Large intestine (tissue), 3 donors: ENCODE results near the gene EPB41. TPM values are rescaled to one million over a fixed set of nuclear protein-coding genes. Genes with fewer than 3 reads are reported as not detected.

ENCODE experiments used
- DNase-seq, 2 donors: peaks; one replicate each; pipeline versions ENCODE4 v3.0.0 to v3.0.0-alpha.2; 2013
- H3K27ac ChIP-seq: one replicate; pipeline ENCODE4 v1.5.1; 2013; ENCODE audit warnings: low read length
- H3K27me3 ChIP-seq: 2 replicates; pipeline ENCODE4 v1.6.1; 2013; ENCODE audit warnings: low read length; ENCODE audit not compliant: control insufficient read depth, insufficient read depth
- H3K36me3 ChIP-seq: 2 replicates; pipeline ENCODE4 v1.6.1; 2013; ENCODE audit warnings: low read length; ENCODE audit not compliant: control insufficient read depth, insufficient read depth
- H3K4me1 ChIP-seq: one replicate; pipeline ENCODE4 v1.6.1; 2013; ENCODE audit warnings: low read length; ENCODE audit not compliant: control insufficient read depth, insufficient read depth
- H3K4me3 ChIP-seq: one replicate; pipeline ENCODE4 v1.5.1; 2013; ENCODE audit warnings: low read length
- H3K9me3 ChIP-seq: one replicate; pipeline ENCODE4 v1.6.1; 2013; ENCODE audit warnings: mild to moderate bottlenecking, low read depth, low read length, moderate library complexity; ENCODE audit not compliant: control insufficient read depth
- WGBS: methylation state at CpG from one replicate; pipeline ENCODE4 v1.1.5; 2013; ENCODE audit warnings: low lambda C conversion rate; ENCODE audit not compliant: insufficient coverage; 5-methylcytosine and 5-hydroxymethylcytosine counted together
- polyA plus RNA-seq: library from polyadenylated mRNA; unstranded; fragments of 120-200 nt; gene quantifications from one replicate; pipeline ENCODE4 v1.2.1, GENCODE V29; 2013

EPB41 gene
- polyA plus RNA-seq, 1 donor, result 54.0 TPM

GRCh38 chr1:28981210-28981609 lies 66.8 kb downstream of the EPB41 start:
- Histone ChIP-seq H3K27ac (no peak overlapping the region), H3K4me1 (no peaks in the 10 kb centered on the region), H3K36me3 (no peaks in the 10 kb centered on the region), H3K4me3 (no peak overlapping the region), H3K27me3 (no peaks in the 10 kb centered on the region), H3K9me3 (peaks cover 6% of the 10 kb centered on the region)
- WGBS, result 100% methylated on average over 1 of the region's 3 CpGs
- DNase-seq, result no peak

- WGBS, result no CpG with 5 or more reads among the region's 6 CpGs
- no peaks in the 10 kb centered on the region for H3K36me3 ChIP-seq
- no peaks in the 10 kb centered on the region for H3K27me3 ChIP-seq
Observed at GRCh38 chr1:28982198-28982597, 67.8 kb downstream of the EPB41 start.

GRCh38 chr1:28983091-28983490 lies 68.7 kb downstream of the EPB41 start:
- Histone ChIP-seq H3K27me3 (no peaks in the 10 kb centered on the region), H3K9me3 (peaks cover 6% of the 10 kb centered on the region), H3K27ac (no peak overlapping the region), H3K36me3 (no peaks in the 10 kb centered on the region), H3K4me1 (no peaks in the 10 kb centered on the region), H3K4me3 (no peak overlapping the region)
- DNase-seq, result no peak
- 100% methylated on average over 1 of the region's 1 CpG for WGBS

More at GRCh38 chr1:28982198-28982597, 67.8 kb downstream of the EPB41 start:
- H3K9me3 ChIP-seq, result peaks cover 6% of the 10 kb centered on the region
- DNase-seq, result no peak
- no peak overlapping the region for H3K4me3 ChIP-seq
- no peak overlapping the region for H3K27ac ChIP-seq
- no peaks in the 10 kb centered on the region for H3K4me1 ChIP-seq

- no CpG with 5 or more reads among the region's 15 CpGs for WGBS
- Histone ChIP-seq H3K36me3 (no peaks in the 10 kb centered on the region), H3K4me3 (no peak overlapping the region), H3K27me3 (no peaks in the 10 kb centered on the region), H3K27ac (no peak overlapping the region), H3K4me1 (no peaks in the 10 kb centered on the region), H3K9me3 (peaks cover 6% of the 10 kb centered on the region)
- no peak for DNase-seq
Observed at GRCh38 chr1:28983509-28984310, 69.3 kb downstream of the EPB41 start.

GRCh38 chr1:28984311-28984684 lies 69.9 kb downstream of the EPB41 start:
- no peak for DNase-seq
- H3K4me3 ChIP-seq, result no peak overlapping the region
- 83% methylated on average over 1 of the region's 3 CpGs for WGBS
- H3K9me3 ChIP-seq, result peaks cover 6% of the 10 kb centered on the region
- no peaks in the 10 kb centered on the region for H3K4me1 ChIP-seq
- H3K36me3 ChIP-seq, result no peaks in the 10 kb centered on the region
- no peaks in the 10 kb centered on the region for H3K27me3 ChIP-seq
- no peak overlapping the region for H3K27ac ChIP-seq

GRCh38 chr1:28985427-28985826 lies 71.1 kb downstream of the EPB41 start:
- no peaks in the 10 kb centered on the region for H3K4me1 ChIP-seq
- DNase-seq, result no peak
- H3K9me3 ChIP-seq, result peaks cover 6% of the 10 kb centered on the region
- H3K27ac ChIP-seq, result no peak overlapping the region
- no peak overlapping the region for H3K4me3 ChIP-seq
- WGBS, result 100% methylated on average over 1 of the region's 1 CpG
- no peaks in the 10 kb centered on the region for H3K27me3 ChIP-seq
- H3K36me3 ChIP-seq, result no peaks in the 10 kb centered on the region

- WGBS, result 90% methylated on average over 2 of the region's 10 CpGs
- no peaks in the 10 kb centered on the region for H3K4me1 ChIP-seq
- no peak for DNase-seq
- H3K9me3 ChIP-seq, result peaks cover 6% of the 10 kb centered on the region
- H3K27ac ChIP-seq, result no peak overlapping the region
- H3K4me3 ChIP-seq, result no peak overlapping the region
- no peaks in the 10 kb centered on the region for H3K36me3 ChIP-seq
- H3K27me3 ChIP-seq, result no peaks in the 10 kb centered on the region
Observed at GRCh38 chr1:28986306-28986910, 72.0 kb downstream of the EPB41 start.

- Histone ChIP-seq H3K27me3 (no peaks in the 10 kb centered on the region), H3K36me3 (peaks cover 2% of the 10 kb centered on the region), H3K27ac (no peak overlapping the region), H3K4me1 (no peaks in the 10 kb centered on the region), H3K9me3 (no peaks in the 10 kb centered on the region), H3K4me3 (no peak overlapping the region)
- no peak for DNase-seq
Observed at GRCh38 chr1:29002792-29003191, 88.4 kb downstream of the EPB41 start.

GRCh38 chr1:29004288-29004687 lies 89.9 kb downstream of the EPB41 start:
- H3K27ac ChIP-seq, result no peak overlapping the region
- H3K4me3 ChIP-seq, result no peak overlapping the region
- no peaks in the 10 kb centered on the region for H3K4me1 ChIP-seq
- no peaks in the 10 kb centered on the region for H3K27me3 ChIP-seq
- H3K36me3 ChIP-seq, result peaks cover 4% of the 10 kb centered on the region
- DNase-seq, result no peak
- no peaks in the 10 kb centered on the region for H3K9me3 ChIP-seq
- no CpG with 5 or more reads among the region's 1 CpG for WGBS

GRCh38 chr1:29004798-29005197 lies 90.4 kb downstream of the EPB41 start:
- peak in 1 of 2 donors; percentile 12 for DNase-seq
- Histone ChIP-seq H3K36me3 (peaks cover 4% of the 10 kb centered on the region), H3K4me1 (no peaks in the 10 kb centered on the region), H3K27ac (no peak overlapping the region), H3K27me3 (no peaks in the 10 kb centered on the region), H3K4me3 (no peak overlapping the region), H3K9me3 (no peaks in the 10 kb centered on the region)
- WGBS, result no CpG with 5 or more reads among the region's 3 CpGs

GRCh38 chr1:29011775-29012174 lies 97.4 kb downstream of the EPB41 start:
- WGBS, result 97% methylated on average over 3 of the region's 3 CpGs
- Histone ChIP-seq H3K27me3 (no peaks in the 10 kb centered on the region), H3K36me3 (peaks cover 2% of the 10 kb centered on the region), H3K27ac (no peak overlapping the region), H3K9me3 (no peaks in the 10 kb centered on the region), H3K4me3 (no peak overlapping the region), H3K4me1 (no peaks in the 10 kb centered on the region)
- no peak for DNase-seq
